Esophagus squamous epithelium (tissue), 4 donors: ENCODE data around the gene VWA8.

Experiments
- CTCF ChIP-seq, 6 experiments: fragments of 450-650 bp in 4 of 6; fragments of 200-600 bp in 2 of 6; sonication (generic) in 2 of 6; IDR thresholded peaks; one replicate each; pipeline ENCODE4 v1.5.1; 2016 to 2019; ENCODE audit warnings: antibody characterized with exemption in 6 of 6, mild to moderate bottlenecking in 4 of 6, moderate library complexity in 4 of 6
- POLR2A ChIP-seq, 4 donors: fragments of 450-650 bp; IDR thresholded peaks; one replicate each; pipeline ENCODE4 v1.6.1; 2017; ENCODE audit warnings: antibody characterized with exemption in 4 of 4, mild to moderate bottlenecking in 4 of 4, moderate library complexity in 3 of 4

GRCh38 chr13:41682001-41682400 is 278.9 kb downstream of the VWA8 start:
- TF ChIP-seq CTCF (IDR thresholded peaks at IDR 0.05) (no peak), POLR2A (IDR thresholded peaks at IDR 0.05) (no peak)
